GM23338 (cell line): ENCODE measurements around the gene BICDL2. TPM values are rescaled to one million over a fixed set of nuclear protein-coding genes. Genes with fewer than 3 reads are reported as not detected.

Experiments used
- ATAC-seq: fragments of 200-7000 bp; cut with Tn5 transposase; 3 replicates; pipeline ENCODE4 v1.9.1; 2020
- DNase-seq: peaks from one replicate; pipeline ENCODE4 v3.0.0-alpha.2; 2015; ENCODE audit warnings: low spot score
- H2AFZ ChIP-seq: fragments of 200-600 bp; sonication (generic); 2 replicates; pipeline ENCODE4 v1.8.0; 2016; ENCODE audit warnings: antibody characterized with exemption, mild to moderate bottlenecking, moderate library complexity
- H3F3A ChIP-seq: fragments of 200-600 bp; sonication (generic); replicated peaks from 2 replicates; pipeline ENCODE4 v1.8.0; 2017; ENCODE audit warnings: antibody characterized with exemption, mixed run types, low read depth
- H3K27ac ChIP-seq: fragments of 200-600 bp; sonication (generic); 2 replicates; pipeline ENCODE4 v1.6.1; 2016; ENCODE audit warnings: low read depth
- H3K27me3 ChIP-seq: fragments of 200-600 bp; sonication (generic); 2 replicates; pipeline ENCODE4 v1.8.0; 2016; ENCODE audit warnings: mild to moderate bottlenecking, mixed run types, moderate library complexity; ENCODE audit not compliant: insufficient read depth
- H3K36me3 ChIP-seq: fragments of 200-600 bp; sonication (generic); 2 replicates; pipeline ENCODE4 v1.8.0; 2016; ENCODE audit warnings: mild to moderate bottlenecking; ENCODE audit not compliant: insufficient read depth
- H3K4me1 ChIP-seq: fragments of 200-600 bp; sonication (generic); 2 replicates; pipeline ENCODE4 v1.8.0; 2016; ENCODE audit warnings: mild to moderate bottlenecking, moderate library complexity; ENCODE audit not compliant: insufficient read depth
- H3K4me2 ChIP-seq: fragments of 200-600 bp; sonication (generic); 2 replicates; pipeline ENCODE4 v1.7.1; 2017; ENCODE audit warnings: mixed run types
- H3K4me3 ChIP-seq: fragments of 200-600 bp; sonication (generic); 2 replicates; pipeline ENCODE4 v1.6.1; 2016; ENCODE audit warnings: mixed run types
- H3K79me2 ChIP-seq: fragments of 200-600 bp; sonication (generic); replicated peaks from 2 replicates; pipeline ENCODE4 v1.8.0; 2017; ENCODE audit warnings: mild to moderate bottlenecking; ENCODE audit not compliant: insufficient read depth
- H3K9me2 ChIP-seq: fragments of 200-600 bp; sonication (generic); 2 replicates; pipeline ENCODE4 v1.8.0; 2017; ENCODE audit not compliant: insufficient read depth
- H4K20me1 ChIP-seq: fragments of 200-600 bp; sonication (generic); replicated peaks from 2 replicates; pipeline ENCODE4 v1.8.0; 2017; ENCODE audit warnings: mild to moderate bottlenecking; ENCODE audit not compliant: insufficient read depth
- H3K27ac Mint-ChIP-seq: 2 replicates; pipeline ENCODE4 v1.8.0; 2020; ENCODE audit warnings: inconsistent platforms, mild to moderate bottlenecking, moderate library complexity, mixed read lengths
- H3K27me3 Mint-ChIP-seq: 3 replicates; pipeline ENCODE4 v1.8.0; 2022; ENCODE audit warnings: low read depth, mild to moderate bottlenecking, moderate library complexity, mixed read lengths, inconsistent platforms; ENCODE audit not compliant: insufficient read depth, poor library complexity
- H3K36me3 Mint-ChIP-seq: 3 replicates; pipeline ENCODE4 v1.8.0; 2021; ENCODE audit warnings: low read depth, mild to moderate bottlenecking, inconsistent platforms, moderate library complexity, mixed read lengths
- H3K4me1 Mint-ChIP-seq: 3 replicates; pipeline ENCODE4 v1.8.0; 2020; ENCODE audit warnings: mild to moderate bottlenecking, inconsistent platforms, mixed read lengths
- H3K4me3 Mint-ChIP-seq: 3 replicates; pipeline ENCODE4 v1.8.0; 2021; ENCODE audit warnings: moderate library complexity, mild to moderate bottlenecking, inconsistent platforms, mixed read lengths
- H3K9me3 Mint-ChIP-seq: 3 replicates; pipeline ENCODE4 v1.8.0; 2020; ENCODE audit warnings: moderate library complexity, mild to moderate bottlenecking, inconsistent platforms, mixed read lengths
- CREB1 ChIP-seq: fragments of 250-450 bp; sonication (Bioruptor Pico); IDR thresholded peaks from 2 replicates; pipeline ENCODE4 v1.5.0; 2020; ENCODE audit warnings: low read depth, mild to moderate bottlenecking, moderate library complexity
- CTCF ChIP-seq, 2 experiments: fragments of 200-600 bp in 1 of 2; sonication (generic) in 1 of 2; conservative IDR thresholded peaks; 2 replicates each; pipeline versions ENCODE4 v1.5.1 to v1.6.1; 2016 to 2017; ENCODE audit warnings: antibody characterized with exemption in 2 of 2, low read depth in 2 of 2, mild to moderate bottlenecking in 2 of 2, moderate library complexity in 1 of 2
- ETS1 ChIP-seq: IDR thresholded peaks from 2 replicates; pipeline ENCODE4 v1.6.1; 2016; ENCODE audit warnings: antibody characterized with exemption
- EZH2 ChIP-seq: fragments of 200-600 bp; sonication (generic); IDR thresholded peaks from one replicate; pipeline ENCODE4 v1.8.0; 2017; ENCODE audit warnings: antibody characterized with exemption, mild to moderate bottlenecking, low read depth; ENCODE audit not compliant: unreplicated experiment
- POLR2AphosphoS5 ChIP-seq: IDR thresholded peaks from 2 replicates; pipeline ENCODE4 v1.6.1; 2016; ENCODE audit warnings: antibody characterized with exemption, low read depth
- STAT1 ChIP-seq: IDR thresholded peaks from one replicate; pipeline ENCODE4 v1.6.1; 2016; ENCODE audit warnings: antibody characterized with exemption; ENCODE audit not compliant: unreplicated experiment
- ZNF114 ChIP-seq: fragments of 250-450 bp; sonication (Bioruptor Pico); IDR thresholded peaks from 2 replicates; pipeline ENCODE4 v1.5.0; 2020; ENCODE audit warnings: mild to moderate bottlenecking, moderate library complexity
- ZNF331 ChIP-seq: fragments of 250-450 bp; sonication (Bioruptor Pico); IDR thresholded peaks from 2 replicates; pipeline ENCODE4 v1.5.0; 2020; ENCODE audit warnings: low read depth, mild to moderate bottlenecking, moderate library complexity
- ZNF462 ChIP-seq: fragments of 250-450 bp; sonication (Bioruptor Pico); IDR thresholded peaks from 2 replicates; pipeline ENCODE4 v1.5.0; 2020; ENCODE audit warnings: mild to moderate bottlenecking, moderate library complexity
- polyA plus RNA-seq: library from polyadenylated mRNA; unstranded; fragments of >200 nt; fragmentation: Nextera tagmentation; extraction: Ambion mirVana; gene quantifications from 2 replicates; pipeline ENCODE4 v1.2.1, GENCODE V29; 2016
- total RNA-seq: library from RNA; depleted of rRNA; stranded (reverse); fragments of >200 nt; shearing (Covaris generic); gene quantifications from 2 replicates; pipeline ENCODE4 v1.2.3, GENCODE V29; 2014

Gene BICDL2
- total and polyA plus RNA-seq, 2 experiments from 2014 or later, result 12.7 to 18.4 TPM

- peaks cover 22% of the 10 kb centered on the region for H3K4me1 ChIP-seq
- no peaks in the 10 kb centered on the region for H3K9me2 ChIP-seq
- H3K27me3 ChIP-seq, result no peaks in the 10 kb centered on the region
- H3K79me2 ChIP-seq, result peaks cover 14% of the 10 kb centered on the region
- Mint-ChIP-seq H3K4me3 (peak within 1 kb of the TSS; percentile 85), H3K27ac (peak within 1 kb of the TSS; percentile 84), H3K36me3 (peaks cover 22% of the 10 kb centered on the region), H3K9me3 (peaks cover 2% of the 10 kb centered on the region; the same call in 2 of the 3 replicates), H3K27me3 (peaks cover 17% of the 10 kb centered on the region), H3K4me1 (peaks cover 22% of the 10 kb centered on the region)
- peak; percentile 90 for DNase-seq
- H2AFZ ChIP-seq, result peak within 1 kb of the TSS; percentile 81
- ATAC-seq, result peak; percentile 67
- H3K36me3 ChIP-seq, result 0 out of 2 replicates have a peak, but pooled peaks cover 3% of the 10 kb centered on the region
- TF ChIP-seq CTCF (conservative IDR thresholded peaks at IDR 0.05; ENCODE audit: low read depth in 2 of 2) (no peak), STAT1 (no peak), CREB1 (0 out of 2 replicates have a peak, but pooled peaks have one; percentile 10), ZNF114 (CRISPR knock-in tag) (no peak), POLR2AphosphoS5 (peak; percentile 90), ZNF331 (CRISPR knock-in tag) (no peak), ETS1 (no peak), EZH2 (no peak)
- peak within 1 kb of the TSS; percentile 96 for H3K27ac ChIP-seq
- peak within 1 kb of the TSS; percentile 92 for H3K4me2 ChIP-seq
- peaks cover 19% of the 10 kb centered on the region for H3F3A ChIP-seq
- H4K20me1 ChIP-seq, result peaks cover 8% of the 10 kb centered on the region; the same call in 1 of the 2 replicates
- peak within 1 kb of the TSS; percentile 86 for H3K4me3 ChIP-seq
Observed at GRCh38 chr16:2980227-2981176, 56.2 kb downstream of the BICDL2 start, which contains the start of gene PKMYT1. TSS of gene PKMYT1 (minus strand) at chr16:2980446. CDS start at chr16:2979657, 789 bp downstream.

- Histone ChIP-seq H3K79me2 (peaks cover 14% of the 10 kb centered on the region), H3K4me3 (peak overlapping the region; percentile 86), H3K9me2 (no peaks in the 10 kb centered on the region), H2AFZ (peak overlapping the region; percentile 81), H3K4me1 (peaks cover 22% of the 10 kb centered on the region), H3K4me2 (peak overlapping the region; percentile 92), H3K27ac (no peak overlapping the region), H4K20me1 (peaks cover 8% of the 10 kb centered on the region; the same call in 1 of the 2 replicates), H3K27me3 (no peaks in the 10 kb centered on the region), H3F3A (peaks cover 19% of the 10 kb centered on the region), H3K36me3 (0 out of 2 replicates have a peak, but pooled peaks cover 3% of the 10 kb centered on the region)
- ATAC-seq (peak; percentile 12), DNase-seq (peak; percentile 46)
- Mint-ChIP-seq H3K27me3 (peaks cover 17% of the 10 kb centered on the region), H3K4me3 (peak overlapping the region; percentile 85), H3K27ac (no peak overlapping the region), H3K36me3 (peaks cover 22% of the 10 kb centered on the region), H3K4me1 (peaks cover 22% of the 10 kb centered on the region), H3K9me3 (peaks cover 2% of the 10 kb centered on the region; the same call in 2 of the 3 replicates)
- TF ChIP-seq ZNF462 (CRISPR knock-in tag), result no peak
Observed at GRCh38 chr16:2979669-2980226, 57.0 kb downstream of the BICDL2 start.
